HCT116 (cell line): ENCODE results near the gene ABHD5. TPM values are rescaled to one million over a fixed set of nuclear protein-coding genes. Genes with fewer than 3 reads are reported as not detected.

Experiments
- ATAC-seq: fragments of 200-7000 bp; cut with Tn5 transposase; 2 replicates; pipeline ENCODE4 v1.9.1; 2020; ENCODE audit warnings: mild to moderate bottlenecking, moderate library complexity
- BruUV-seq: library from RNA; stranded (reverse); fragments of 400-500 nt; replicated peaks from 2 replicates; lab custom pipeline; 2021; lab: Mats Ljungman, UMichigan
- CTCF ChIA-PET: fragments of 300-600 bp; sonication (Branson Sonifier 250); formaldehyde crosslinking; loops from one replicate; lab custom pipeline; 2021; ENCODE audit warnings: antibody characterized with exemption; lab: Charles Lee
- POLR2A ChIA-PET: fragments of 300-600, 350-600 bp; sonication (Branson Sonifier 250); formaldehyde crosslinking; loops from one replicate; lab custom pipeline; 2021; ENCODE audit warnings: antibody characterized with exemption; lab: Charles Lee
- RAD21 ChIA-PET, 2 experiments: fragments of 300-600 bp; sonication (Branson Sonifier 250); formaldehyde crosslinking; loops; one replicate each; lab custom pipeline; 2023; ENCODE audit warnings: low total read pairs in 2 of 2; ENCODE audit not compliant: uncharacterized antibody in 2 of 2, unreplicated experiment in 2 of 2, low non-redundant PET in 1 of 2; lab: Charles Lee
- DNase-seq: peaks from one replicate; pipeline ENCODE4 v3.0.0-alpha.2; 2010; ENCODE audit warnings: low read depth, low spot score
- H2AFZ ChIP-seq: fragments of 200-600 bp; shearing (Covaris generic), sonication (generic); 2 replicates; pipeline ENCODE4 v1.6.1; 2017; ENCODE audit warnings: low read depth, mixed run types, mixed read lengths, antibody characterized with exemption, low read length; ENCODE audit not compliant: poor library complexity, severe bottlenecking
- H3K27ac ChIP-seq: 2 replicates; pipeline ENCODE4 v1.5.1; 2012; ENCODE audit warnings: low read depth, low read length
- H3K27me3 ChIP-seq: fragments of 200-600 bp; sonication (generic); 2 replicates; pipeline ENCODE4 v1.6.1; 2016; ENCODE audit warnings: mixed run types, low read length, mixed read lengths; ENCODE audit not compliant: insufficient read depth
- H3K36me3 ChIP-seq, 2 experiments: fragments of 200-500 bp in 1 of 2; fragments of 200-600 bp in 1 of 2; sonication (Bioruptor generic) in 1 of 2; sonication (generic) in 1 of 2; 2 replicates each; pipeline versions ENCODE4 v1.5.1 to v1.6.1; 2014 to 2016; ENCODE audit warnings: low read length in 2 of 2, inconsistent platforms in 1 of 2, mixed read lengths in 1 of 2, mixed run types in 1 of 2; ENCODE audit not compliant: insufficient read depth in 2 of 2, control insufficient read depth in 1 of 2
- H3K4me1 ChIP-seq, 2 experiments: fragments of 200-600 bp in 1 of 2; sonication (generic) in 1 of 2; 2 replicates each; pipeline versions ENCODE4 v1.5.1 to v1.6.1; 2012 to 2017; ENCODE audit warnings: low read length in 2 of 2, inconsistent platforms in 1 of 2, mild to moderate bottlenecking in 1 of 2, mixed read lengths in 1 of 2, mixed run types in 1 of 2, moderate library complexity in 1 of 2; ENCODE audit not compliant: insufficient read depth in 2 of 2, control insufficient read depth in 1 of 2
- H3K4me2 ChIP-seq: fragments of 200-600 bp; sonication (generic); 2 replicates; pipeline ENCODE4 v1.6.1; 2017; ENCODE audit warnings: mixed run types, low read length, mixed read lengths
- H3K4me3 ChIP-seq, 2 experiments: fragments of 200-600 bp in 1 of 2; sonication (generic) in 1 of 2; replicated peaks in 1 of 2; 2 replicates each; pipeline ENCODE4 v1.5.1; 2011 to 2016; ENCODE audit warnings: low read length in 2 of 2, control low read depth in 1 of 2, low read depth in 1 of 2, mild to moderate bottlenecking in 1 of 2, mixed read lengths in 1 of 2, mixed run types in 1 of 2
- H3K79me2 ChIP-seq: fragments of 200-600 bp; sonication (generic); 2 replicates; pipeline ENCODE4 v1.6.1; 2017; ENCODE audit warnings: mild to moderate bottlenecking, mixed run types, low read length, moderate library complexity, mixed read lengths; ENCODE audit not compliant: insufficient read depth
- H3K9ac ChIP-seq: fragments of 200-600 bp; sonication (generic); 2 replicates; pipeline ENCODE4 v1.6.1; 2016; ENCODE audit warnings: low read length, mixed read lengths
- H3K9me2 ChIP-seq: fragments of 200-600 bp; sonication (generic), shearing (Covaris generic); 2 replicates; pipeline ENCODE4 v1.6.1; 2017; ENCODE audit warnings: mixed run types, mild to moderate bottlenecking, moderate library complexity; ENCODE audit not compliant: insufficient read depth
- H3K9me3 ChIP-seq, 2 experiments: fragments of 200-500 bp in 1 of 2; fragments of 200-600 bp in 1 of 2; sonication (Bioruptor generic) in 1 of 2; sonication (generic) in 1 of 2; 2 replicates each; pipeline ENCODE4 v1.6.1; 2014 to 2017; ENCODE audit warnings: low read length in 2 of 2, mixed read lengths in 2 of 2, inconsistent platforms in 1 of 2, low read depth in 1 of 2, mild to moderate bottlenecking in 1 of 2, mixed run types in 1 of 2, moderate library complexity in 1 of 2; ENCODE audit not compliant: control insufficient read depth in 1 of 2, insufficient read depth in 1 of 2
- H4K20me1 ChIP-seq: fragments of 200-600 bp; sonication (generic), shearing (Covaris generic); 2 replicates; pipeline ENCODE4 v1.6.1; 2017; ENCODE audit warnings: mixed run types, mild to moderate bottlenecking, moderate library complexity; ENCODE audit not compliant: insufficient read depth
- CBX3 ChIP-seq: IDR thresholded peaks from 2 replicates; pipeline ENCODE4 v1.6.1; 2012; ENCODE audit warnings: low read depth
- CEBPB ChIP-seq: IDR thresholded peaks from 2 replicates; pipeline ENCODE4 v1.6.1; 2012; ENCODE audit warnings: low read depth
- EZH2 ChIP-seq: fragments of 200-600 bp; sonication (generic); IDR thresholded peaks from 2 replicates; pipeline ENCODE4 v1.6.1; 2017; ENCODE audit warnings: antibody characterized with exemption, mixed run types
- FOSL1 ChIP-seq: IDR thresholded peaks from 2 replicates; pipeline ENCODE4 v1.6.1; 2012; ENCODE audit warnings: low read depth
- JUND ChIP-seq: IDR thresholded peaks from 2 replicates; pipeline ENCODE4 v1.6.1; 2012
- intact Hi-C: fragments of 100-400 bp; cut with micrococcal nuclease; formaldehyde crosslinking; loops from 2 replicates; pipeline ENCODE4 v1.10.0; 2022
- total RNA-seq: library from RNA; stranded (reverse); gene quantifications from one replicate; pipeline ENCODE4 v1.2.1, GENCODE V29; 2021; ENCODE audit not compliant: unreplicated experiment
- TF ChIP-seq, protein P1 (sequence below): IDR thresholded peaks from 2 replicates; pipeline ENCODE4 v1.6.1; 2012; ENCODE audit warnings: low read depth
- TF ChIP-seq, protein P2 (sequence below), 3 experiments: fragments of 200-600 bp in 1 of 3; sonication (generic) in 1 of 3; IDR thresholded peaks in 2 of 3; conservative IDR thresholded peaks in 1 of 3; 2 replicates each; pipeline ENCODE4 v1.5.1; 2012 to 2017; ENCODE audit warnings: low read depth in 2 of 3, low read length in 2 of 3, antibody characterized with exemption in 1 of 3, borderline replicate concordance in 1 of 3, control low read depth in 1 of 3, mild to moderate bottlenecking in 1 of 3, mixed read lengths in 1 of 3, mixed run types in 1 of 3, moderate library complexity in 1 of 3; ENCODE audit not compliant: insufficient read depth in 1 of 3
- TF ChIP-seq, protein P3 (sequence below): IDR thresholded peaks from 2 replicates; pipeline ENCODE4 v1.6.1; 2012
- TF ChIP-seq, protein P4 (sequence below): IDR thresholded peaks from 2 replicates; pipeline ENCODE4 v1.6.1; 2011; ENCODE audit warnings: mild to moderate bottlenecking, low read length, moderate library complexity; ENCODE audit not compliant: insufficient replicate concordance; ENCODE audit errors: extremely low read depth

Gene ABHD5
- total RNA-seq, 1 experiment from 2014 or later, result 18.5 TPM

DNA sequence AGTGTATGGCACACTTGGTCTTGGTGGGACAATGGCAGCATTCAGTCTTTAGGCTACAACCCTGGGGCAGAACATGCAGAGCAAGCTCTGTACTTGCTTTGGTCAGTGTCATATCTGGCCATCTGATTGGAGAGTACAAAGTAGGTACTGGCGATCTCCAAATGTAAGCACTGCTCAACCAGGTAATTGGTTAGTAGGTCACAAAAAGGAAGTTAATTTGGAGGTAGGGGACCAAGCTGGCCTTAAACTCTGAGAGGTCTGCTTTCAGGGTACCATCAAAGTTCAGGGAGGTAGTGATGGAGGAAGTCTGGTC lies 3.3 kb upstream of the ABHD5 start (continued):
- TF ChIP-seq, protein P1, sequence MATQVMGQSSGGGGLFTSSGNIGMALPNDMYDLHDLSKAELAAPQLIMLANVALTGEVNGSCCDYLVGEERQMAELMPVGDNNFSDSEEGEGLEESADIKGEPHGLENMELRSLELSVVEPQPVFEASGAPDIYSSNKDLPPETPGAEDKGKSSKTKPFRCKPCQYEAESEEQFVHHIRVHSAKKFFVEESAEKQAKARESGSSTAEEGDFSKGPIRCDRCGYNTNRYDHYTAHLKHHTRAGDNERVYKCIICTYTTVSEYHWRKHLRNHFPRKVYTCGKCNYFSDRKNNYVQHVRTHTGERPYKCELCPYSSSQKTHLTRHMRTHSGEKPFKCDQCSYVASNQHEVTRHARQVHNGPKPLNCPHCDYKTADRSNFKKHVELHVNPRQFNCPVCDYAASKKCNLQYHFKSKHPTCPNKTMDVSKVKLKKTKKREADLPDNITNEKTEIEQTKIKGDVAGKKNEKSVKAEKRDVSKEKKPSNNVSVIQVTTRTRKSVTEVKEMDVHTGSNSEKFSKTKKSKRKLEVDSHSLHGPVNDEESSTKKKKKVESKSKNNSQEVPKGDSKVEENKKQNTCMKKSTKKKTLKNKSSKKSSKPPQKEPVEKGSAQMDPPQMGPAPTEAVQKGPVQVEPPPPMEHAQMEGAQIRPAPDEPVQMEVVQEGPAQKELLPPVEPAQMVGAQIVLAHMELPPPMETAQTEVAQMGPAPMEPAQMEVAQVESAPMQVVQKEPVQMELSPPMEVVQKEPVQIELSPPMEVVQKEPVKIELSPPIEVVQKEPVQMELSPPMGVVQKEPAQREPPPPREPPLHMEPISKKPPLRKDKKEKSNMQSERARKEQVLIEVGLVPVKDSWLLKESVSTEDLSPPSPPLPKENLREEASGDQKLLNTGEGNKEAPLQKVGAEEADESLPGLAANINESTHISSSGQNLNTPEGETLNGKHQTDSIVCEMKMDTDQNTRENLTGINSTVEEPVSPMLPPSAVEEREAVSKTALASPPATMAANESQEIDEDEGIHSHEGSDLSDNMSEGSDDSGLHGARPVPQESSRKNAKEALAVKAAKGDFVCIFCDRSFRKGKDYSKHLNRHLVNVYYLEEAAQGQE, result no peak
- TF ChIP-seq, protein P2, sequence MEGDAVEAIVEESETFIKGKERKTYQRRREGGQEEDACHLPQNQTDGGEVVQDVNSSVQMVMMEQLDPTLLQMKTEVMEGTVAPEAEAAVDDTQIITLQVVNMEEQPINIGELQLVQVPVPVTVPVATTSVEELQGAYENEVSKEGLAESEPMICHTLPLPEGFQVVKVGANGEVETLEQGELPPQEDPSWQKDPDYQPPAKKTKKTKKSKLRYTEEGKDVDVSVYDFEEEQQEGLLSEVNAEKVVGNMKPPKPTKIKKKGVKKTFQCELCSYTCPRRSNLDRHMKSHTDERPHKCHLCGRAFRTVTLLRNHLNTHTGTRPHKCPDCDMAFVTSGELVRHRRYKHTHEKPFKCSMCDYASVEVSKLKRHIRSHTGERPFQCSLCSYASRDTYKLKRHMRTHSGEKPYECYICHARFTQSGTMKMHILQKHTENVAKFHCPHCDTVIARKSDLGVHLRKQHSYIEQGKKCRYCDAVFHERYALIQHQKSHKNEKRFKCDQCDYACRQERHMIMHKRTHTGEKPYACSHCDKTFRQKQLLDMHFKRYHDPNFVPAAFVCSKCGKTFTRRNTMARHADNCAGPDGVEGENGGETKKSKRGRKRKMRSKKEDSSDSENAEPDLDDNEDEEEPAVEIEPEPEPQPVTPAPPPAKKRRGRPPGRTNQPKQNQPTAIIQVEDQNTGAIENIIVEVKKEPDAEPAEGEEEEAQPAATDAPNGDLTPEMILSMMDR (IDR thresholded peaks at IDR 0.05 in 2 of 3, conservative IDR thresholded peaks at IDR 0.05 in 1 of 3; ENCODE audit: borderline replicate concordance in 1 of 3, insufficient read depth in 1 of 3, low read depth in 2 of 3, low read length in 2 of 3), result no peak
- TF ChIP-seq, protein P3, sequence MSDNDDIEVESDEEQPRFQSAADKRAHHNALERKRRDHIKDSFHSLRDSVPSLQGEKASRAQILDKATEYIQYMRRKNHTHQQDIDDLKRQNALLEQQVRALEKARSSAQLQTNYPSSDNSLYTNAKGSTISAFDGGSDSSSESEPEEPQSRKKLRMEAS, result no peak

DNA sequence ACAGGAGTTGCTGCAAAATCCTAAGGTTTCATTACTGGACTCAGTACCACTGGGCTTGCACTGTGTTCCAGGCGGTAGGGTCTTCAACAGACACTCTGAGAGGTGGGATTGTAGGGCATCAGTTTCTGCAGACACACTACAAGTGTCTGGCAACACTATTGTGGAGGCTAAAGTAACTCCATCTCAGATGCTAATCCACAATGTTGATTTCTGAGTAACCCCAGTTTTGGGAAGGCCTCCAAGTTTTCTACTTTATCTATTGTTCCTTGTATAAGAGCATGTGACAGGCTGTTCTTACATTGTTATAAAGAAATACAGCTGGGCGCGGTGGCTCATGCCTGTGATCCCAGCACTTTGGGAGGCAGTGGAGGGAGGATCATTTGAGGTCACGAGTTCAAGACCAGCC lies 2.5 kb upstream of the ABHD5 start:
- POLR2A ChIA-PET, result no interaction called here
- no peaks in the 10 kb centered on the region for H4K20me1 ChIP-seq
- H3K9me2 ChIP-seq, result no peaks in the 10 kb centered on the region
- DNase-seq, result no peak
- RAD21 ChIA-PET, result no interaction called here
- no peaks in the 10 kb centered on the region for H3K9me3 ChIP-seq
- CTCF ChIA-PET, result no interaction called here
- H3K27ac ChIP-seq, result no peak overlapping the region
- H3K9ac ChIP-seq, result no peak overlapping the region
- no peaks in the 10 kb centered on the region for H3K36me3 ChIP-seq
- no peak for TF ChIP-seq FOSL1
- no peak for TF ChIP-seq CEBPB
- TF ChIP-seq CBX3, result no peak
- TF ChIP-seq JUND, result no peak
- TF ChIP-seq, protein P2 (IDR thresholded peaks at IDR 0.05 in 2 of 3, conservative IDR thresholded peaks at IDR 0.05 in 1 of 3; ENCODE audit: borderline replicate concordance in 1 of 3, insufficient read depth in 1 of 3, low read depth in 2 of 3, low read length in 2 of 3), result no peak
- TF ChIP-seq, protein P4, sequence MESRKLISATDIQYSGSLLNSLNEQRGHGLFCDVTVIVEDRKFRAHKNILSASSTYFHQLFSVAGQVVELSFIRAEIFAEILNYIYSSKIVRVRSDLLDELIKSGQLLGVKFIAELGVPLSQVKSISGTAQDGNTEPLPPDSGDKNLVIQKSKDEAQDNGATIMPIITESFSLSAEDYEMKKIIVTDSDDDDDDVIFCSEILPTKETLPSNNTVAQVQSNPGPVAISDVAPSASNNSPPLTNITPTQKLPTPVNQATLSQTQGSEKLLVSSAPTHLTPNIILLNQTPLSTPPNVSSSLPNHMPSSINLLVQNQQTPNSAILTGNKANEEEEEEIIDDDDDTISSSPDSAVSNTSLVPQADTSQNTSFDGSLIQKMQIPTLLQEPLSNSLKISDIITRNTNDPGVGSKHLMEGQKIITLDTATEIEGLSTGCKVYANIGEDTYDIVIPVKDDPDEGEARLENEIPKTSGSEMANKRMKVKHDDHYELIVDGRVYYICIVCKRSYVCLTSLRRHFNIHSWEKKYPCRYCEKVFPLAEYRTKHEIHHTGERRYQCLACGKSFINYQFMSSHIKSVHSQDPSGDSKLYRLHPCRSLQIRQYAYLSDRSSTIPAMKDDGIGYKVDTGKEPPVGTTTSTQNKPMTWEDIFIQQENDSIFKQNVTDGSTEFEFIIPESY, result no peak
- TF ChIP-seq EZH2, result no peak
- TF ChIP-seq, all 23 proteins: peak for 0
- Histone ChIP-seq H3K4me2 (no peak overlapping the region), H3K4me3 (no peak overlapping the region), H3K79me2 (peaks cover 18% of the 10 kb centered on the region), H3K4me1 (peaks cover 10 to 25% of the 10 kb centered on the region in 2 experiments; a peak in 2 of 4 replicates), H2AFZ (no peak overlapping the region), H3K27me3 (no peaks in the 10 kb centered on the region)
- intact Hi-C loops, result no loop called here
- BruUV-seq, result no TSS peak
- ATAC-seq, result no peak
